HG02885 (cell line): ENCODE data around the gene ASL.
"Not testable (repeated sequence)": the region's sequence is repeated elsewhere in the genome, so short reads cannot be mapped to it uniquely, and the experiment has no call there.

ENCODE experiments used
- ATAC-seq: cut with Tn5 transposase; IDR thresholded peaks from one replicate; pipeline ENCODE4 v1.9.1; 2021; ENCODE audit warnings: mild to moderate bottlenecking; ENCODE audit not compliant: unreplicated experiment, poor library complexity

The ASL gene

DNA sequence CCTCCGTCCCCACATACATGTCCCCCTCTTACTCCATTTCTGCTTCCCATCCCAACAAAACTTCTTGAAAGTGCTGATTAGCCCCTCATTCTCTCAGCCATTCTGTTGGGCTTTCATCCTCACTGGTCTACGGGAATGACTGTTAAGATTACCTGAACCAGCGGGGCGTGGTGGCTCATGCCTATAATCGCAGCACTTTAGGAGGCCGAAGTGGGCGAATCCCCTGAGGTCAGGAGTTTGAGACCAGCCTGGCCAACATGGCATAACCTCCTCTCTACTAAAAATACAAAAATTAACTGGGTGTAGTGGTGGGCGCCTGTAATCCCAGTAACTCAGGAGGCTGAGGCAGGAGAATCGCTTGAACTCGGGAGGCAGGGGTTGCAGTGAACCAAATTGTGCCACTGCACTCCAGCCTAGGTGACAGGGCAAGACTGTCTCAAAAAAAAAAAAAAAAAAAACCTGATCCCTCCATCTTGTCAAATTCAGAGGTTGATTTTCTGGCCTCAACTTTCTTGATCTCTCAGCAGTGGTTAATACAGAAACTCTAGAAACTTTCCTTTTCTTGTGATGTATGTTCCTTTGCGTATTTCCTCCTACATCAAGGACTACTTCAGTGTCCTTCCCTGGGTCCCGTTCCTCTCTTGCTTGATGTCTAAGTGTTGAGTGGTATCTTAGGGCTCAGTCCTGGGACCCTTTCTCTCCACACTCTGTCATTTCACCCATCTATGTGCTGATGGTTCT lies 41.2 kb downstream of the ASL start:
- not testable (repeated sequence) for ATAC-seq

DNA sequence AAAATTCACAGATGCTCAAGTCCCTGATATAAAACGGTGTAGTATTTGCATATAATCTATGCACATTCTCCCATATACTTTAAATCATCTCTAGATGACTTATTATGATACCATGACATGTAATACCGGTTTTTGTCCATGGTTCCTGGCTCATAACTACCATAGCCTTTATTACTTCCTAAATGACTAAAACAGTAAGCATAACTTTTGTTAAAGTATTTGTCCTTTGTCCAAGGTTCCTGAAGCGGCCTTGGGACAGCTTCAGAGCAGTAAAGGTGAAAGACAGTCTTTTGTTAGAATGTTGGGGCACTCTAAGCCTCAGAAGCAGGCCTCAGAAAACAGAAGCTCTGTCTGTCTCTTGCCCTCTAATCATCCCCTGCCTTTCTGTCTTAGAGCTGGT lies 43.0 kb downstream of the ASL start:
- ATAC-seq: no peak

DNA sequence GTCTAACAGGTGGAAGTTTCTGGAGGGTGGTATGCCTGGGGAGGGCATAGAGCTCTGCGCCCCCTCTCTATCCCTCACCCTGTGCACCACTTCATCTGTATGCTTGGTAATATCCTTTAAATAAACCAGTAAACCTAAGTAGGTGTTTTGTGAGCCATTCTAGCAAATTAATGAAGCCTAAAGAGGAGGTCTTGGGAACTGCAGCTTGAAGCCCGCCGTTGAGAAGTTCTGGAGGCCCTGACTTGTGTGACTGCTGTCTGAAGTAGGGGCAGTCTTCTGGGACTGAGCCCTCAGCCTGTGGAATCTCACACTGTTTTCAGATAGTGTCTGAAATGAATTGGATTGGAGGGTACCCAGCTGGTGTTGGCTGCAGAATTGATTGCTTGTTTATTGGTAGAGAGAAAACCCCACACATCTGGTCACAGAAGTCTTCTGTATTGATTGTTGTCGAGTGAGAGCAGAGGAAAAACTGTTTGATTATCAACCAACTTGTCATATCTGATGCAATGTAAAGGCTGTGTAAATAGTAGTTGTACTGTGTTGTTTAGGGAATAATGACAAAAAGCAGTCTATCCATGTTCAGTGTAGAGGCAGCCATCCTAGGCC lies 43.7 kb downstream of the ASL start:
- ATAC-seq: no peak

DNA sequence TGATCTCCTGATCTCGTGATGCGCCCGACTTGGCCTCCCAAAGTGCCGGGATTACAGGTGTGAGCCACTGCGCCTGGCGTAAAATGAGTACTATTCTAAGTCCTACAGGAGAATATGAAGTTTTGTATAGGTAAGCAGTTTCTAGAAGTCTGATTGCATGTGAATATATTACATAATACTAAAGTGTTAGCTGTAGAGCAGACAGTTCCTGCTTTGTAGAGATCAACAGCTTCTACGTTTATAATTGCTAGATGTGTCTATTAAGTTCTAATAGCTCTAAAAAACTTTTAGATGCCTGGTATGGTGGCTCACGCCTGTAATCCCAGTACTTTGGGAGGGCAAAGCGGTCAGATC lies 47.5 kb downstream of the ASL start:
- ATAC-seq: no peak

DNA sequence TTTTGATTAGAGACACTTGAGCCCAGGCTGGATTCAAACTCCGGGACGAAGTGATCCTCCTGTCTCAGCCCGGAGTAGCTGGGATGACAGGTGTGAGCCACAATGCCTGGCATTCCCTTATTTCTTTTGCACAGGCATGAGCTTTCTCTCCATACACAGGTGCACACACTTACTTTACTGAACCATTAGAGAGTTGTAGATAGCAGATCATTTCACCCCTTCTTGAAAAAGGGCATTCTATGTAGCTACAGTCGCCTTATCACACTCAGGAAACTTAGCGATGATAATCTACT lies 48.9 kb downstream of the ASL start:
- ATAC-seq: not testable (repeated sequence)

DNA sequence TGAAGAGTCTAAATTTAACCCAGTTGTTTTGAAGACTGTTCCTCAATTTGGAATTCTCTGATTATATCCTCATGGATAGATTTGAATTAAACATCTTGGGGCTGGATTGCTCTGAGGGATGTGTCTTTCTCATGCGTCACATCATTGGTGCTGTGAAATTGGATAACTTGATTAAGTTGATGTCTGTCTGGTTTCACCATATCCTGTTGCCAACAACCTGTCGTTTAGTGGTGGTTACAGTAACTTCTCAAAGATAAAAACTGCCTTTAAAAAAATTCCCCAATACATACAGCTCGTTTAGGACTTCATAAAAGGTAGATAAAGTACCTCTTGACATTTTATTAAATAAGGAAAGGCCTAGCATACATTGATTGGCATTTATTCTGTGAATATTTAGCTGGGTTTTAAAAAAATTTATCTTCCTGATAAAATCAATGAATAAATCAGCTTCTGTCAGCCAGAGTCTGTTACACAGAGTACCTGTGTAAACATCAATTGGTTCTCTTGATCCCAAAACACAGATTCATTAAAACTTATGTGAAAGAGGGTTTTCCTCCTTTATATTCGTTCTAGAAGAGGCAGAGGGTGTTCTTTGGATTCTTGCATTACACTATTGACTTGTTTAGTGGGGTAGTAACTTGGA lies 49.6 kb downstream of the ASL start:
- no peak for ATAC-seq

DNA sequence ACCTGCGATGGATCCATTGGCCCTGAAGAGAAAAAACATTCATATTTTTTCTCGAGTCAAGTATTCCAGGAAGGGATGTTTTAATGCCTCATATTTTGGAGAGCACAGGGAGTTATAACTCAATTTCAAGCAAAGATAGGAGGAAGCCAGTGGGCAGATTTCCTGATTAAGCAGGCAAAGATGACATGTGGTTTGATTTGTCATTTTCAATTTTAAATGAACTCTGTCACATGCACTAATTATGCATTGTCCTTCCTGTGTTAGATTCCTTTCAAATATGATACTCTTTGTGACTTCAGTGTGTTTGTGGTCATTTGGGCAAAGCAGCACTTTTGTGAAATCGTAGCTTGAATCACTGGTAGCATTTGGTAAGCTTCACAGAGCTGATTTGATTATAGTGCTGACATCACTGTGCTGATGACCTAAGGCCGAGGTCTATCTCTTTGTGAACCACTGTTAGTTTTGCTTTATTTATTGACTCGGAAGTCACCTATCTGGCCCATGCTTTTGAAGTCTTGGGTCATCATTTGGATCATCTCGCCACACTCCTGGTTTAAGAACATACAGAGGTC lies 50.2 kb downstream of the ASL start:
- ATAC-seq: not testable (repeated sequence)

DNA sequence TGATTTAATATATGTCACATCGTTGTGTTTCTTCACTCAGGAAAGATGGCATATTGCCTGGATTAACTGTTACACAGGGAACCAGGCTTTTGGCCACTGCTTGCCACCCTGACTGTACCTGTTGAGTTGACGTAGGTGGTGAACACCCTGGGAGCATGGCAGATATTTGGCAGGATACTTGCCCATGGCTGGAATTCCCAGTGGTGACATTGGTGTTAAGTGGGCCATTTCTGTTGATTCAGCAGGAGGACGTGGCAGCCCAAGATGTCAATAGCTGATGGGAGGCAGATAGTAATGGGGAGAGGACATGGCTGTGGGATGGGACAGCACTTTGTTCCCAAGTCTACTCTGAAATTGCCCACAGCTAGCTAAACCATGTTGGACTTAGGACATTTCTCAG lies 51.6 kb downstream of the ASL start:
- not testable (repeated sequence) for ATAC-seq

DNA sequence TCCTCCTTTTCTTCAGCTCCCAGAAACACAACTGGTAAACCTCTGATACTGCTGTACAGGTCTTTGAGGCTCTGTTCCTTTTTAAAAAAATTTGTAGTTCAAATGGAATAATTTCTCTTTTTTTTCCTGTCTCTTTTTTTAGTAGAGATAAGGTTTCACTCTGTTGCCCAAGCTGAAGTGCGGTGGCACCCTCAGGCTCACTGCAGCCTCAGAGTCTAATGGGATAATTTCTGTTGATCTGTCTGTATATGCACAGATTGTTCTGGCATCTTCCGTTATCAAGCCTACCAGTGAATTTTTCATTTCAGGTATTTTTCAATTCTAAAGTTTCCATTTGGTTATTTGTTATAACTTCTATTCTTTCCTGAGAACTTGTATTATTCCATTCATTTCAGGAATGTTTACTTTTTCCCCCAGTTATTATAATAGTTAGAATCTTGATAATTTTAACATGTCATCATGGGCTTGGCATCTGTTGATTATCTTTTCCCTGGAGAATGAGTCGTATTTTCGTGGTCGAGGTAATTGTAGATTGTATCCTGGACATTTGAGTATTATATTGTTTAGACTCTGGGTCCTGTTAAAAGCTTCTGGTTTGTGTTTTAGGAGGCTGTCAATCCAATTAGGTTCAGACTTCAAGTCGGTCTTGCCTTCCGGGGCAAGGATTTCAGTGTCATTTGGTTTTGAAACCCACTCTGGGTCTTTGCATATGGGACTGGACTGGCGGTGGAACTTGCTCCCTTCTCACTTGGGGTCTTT lies 63.6 kb downstream of the ASL start:
- ATAC-seq: no peak

DNA sequence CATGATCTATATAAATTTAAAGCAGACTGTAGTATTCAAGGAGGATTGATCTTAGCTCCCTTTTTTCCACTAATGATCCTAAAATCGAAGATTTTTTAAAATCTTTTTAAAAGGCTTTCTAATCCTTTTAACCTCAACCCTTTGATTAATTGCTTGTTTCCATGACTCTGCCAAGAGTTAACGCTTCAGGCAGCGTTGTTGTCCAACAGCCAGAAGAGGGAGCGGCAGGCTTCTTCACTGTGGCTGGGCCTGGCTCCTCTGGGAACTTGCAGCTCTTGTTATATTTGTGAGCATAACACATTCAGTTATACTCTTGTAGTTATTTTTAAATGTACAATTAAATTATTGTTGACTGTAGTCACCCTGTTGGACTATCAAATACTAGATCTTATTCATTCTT lies 65.3 kb downstream of the ASL start:
- ATAC-seq: no peak

DNA sequence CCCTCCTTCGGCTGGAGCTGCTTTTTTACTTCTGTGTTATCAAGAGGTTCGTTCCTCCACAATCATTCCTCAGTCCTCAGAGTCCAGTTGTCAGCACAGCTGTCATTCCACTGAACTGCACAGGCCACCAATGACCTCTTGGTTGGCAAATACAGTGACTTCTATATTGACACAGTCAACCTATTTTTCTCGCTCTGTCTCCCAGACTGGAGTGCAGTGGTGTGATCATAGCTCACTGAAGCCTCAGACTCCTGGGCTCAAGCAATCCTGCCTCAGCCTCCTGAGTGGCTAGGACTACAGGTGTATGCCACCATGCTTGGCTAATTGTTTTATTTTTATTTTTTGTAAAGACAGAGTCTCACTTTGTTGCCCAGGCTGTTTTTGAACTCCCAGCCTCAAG lies 66.7 kb downstream of the ASL start:
- ATAC-seq: no peak

DNA sequence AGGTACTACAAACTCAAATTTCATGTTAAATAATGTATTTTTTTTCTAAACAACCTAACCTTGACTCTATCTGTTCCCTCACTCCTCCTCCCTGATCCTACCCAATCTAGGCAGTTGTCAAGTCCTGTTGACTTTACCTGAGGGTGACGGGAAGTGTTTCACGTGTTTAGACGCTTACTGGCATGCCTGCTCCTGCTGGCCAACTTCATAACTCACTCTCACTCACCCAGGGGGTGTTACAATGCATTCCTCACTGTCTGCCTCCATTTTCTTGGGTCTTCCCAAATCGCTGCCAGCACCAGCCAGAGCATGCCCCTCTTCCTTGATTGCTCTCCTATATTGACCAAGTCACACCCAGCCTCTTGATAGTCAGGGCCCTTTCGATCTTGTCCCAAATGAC lies 67.4 kb downstream of the ASL start:
- ATAC-seq: no peak
